GM21529 (cell line): ENCODE measurements around the gene HSPA5.
"Not testable (repeated sequence)": the region's sequence is repeated elsewhere in the genome, so short reads cannot be mapped to it uniquely, and the experiment has no call there.

Source experiments
- ATAC-seq: cut with Tn5 transposase; IDR thresholded peaks from one replicate; pipeline ENCODE4 v1.9.1; 2021; ENCODE audit not compliant: unreplicated experiment

The HSPA5 gene

GRCh38 chr9:125194466-125194865 is 46.7 kb downstream of the HSPA5 start:
- not testable (repeated sequence) for ATAC-seq

GRCh38 chr9:125190361-125190801 is 50.8 kb downstream of the HSPA5 start:
- ATAC-seq: no peak

- peak; percentile 96 for ATAC-seq
These were observed 51.5 kb downstream of the HSPA5 start, which contains the start of gene PPP6C for GRCh38 chr9:125189361-125190289. PPP6C (minus strand) TSS chr9:125189803; CDS start chr9:125189718, 85 bp downstream.

- ATAC-seq: no peak
These were observed 52.2 kb downstream of the HSPA5 start for GRCh38 chr9:125189011-125189360.
